Measurements from ENCODE around the gene ZC3H12C.

The ZC3H12C gene

GRCh38 chr11:110123003-110123402 is 29.8 kb downstream of the ZC3H12C start:
- no peak for DNase-seq (ENCODE audit: low spot score)
- TF ChIP-seq, protein P1, sequence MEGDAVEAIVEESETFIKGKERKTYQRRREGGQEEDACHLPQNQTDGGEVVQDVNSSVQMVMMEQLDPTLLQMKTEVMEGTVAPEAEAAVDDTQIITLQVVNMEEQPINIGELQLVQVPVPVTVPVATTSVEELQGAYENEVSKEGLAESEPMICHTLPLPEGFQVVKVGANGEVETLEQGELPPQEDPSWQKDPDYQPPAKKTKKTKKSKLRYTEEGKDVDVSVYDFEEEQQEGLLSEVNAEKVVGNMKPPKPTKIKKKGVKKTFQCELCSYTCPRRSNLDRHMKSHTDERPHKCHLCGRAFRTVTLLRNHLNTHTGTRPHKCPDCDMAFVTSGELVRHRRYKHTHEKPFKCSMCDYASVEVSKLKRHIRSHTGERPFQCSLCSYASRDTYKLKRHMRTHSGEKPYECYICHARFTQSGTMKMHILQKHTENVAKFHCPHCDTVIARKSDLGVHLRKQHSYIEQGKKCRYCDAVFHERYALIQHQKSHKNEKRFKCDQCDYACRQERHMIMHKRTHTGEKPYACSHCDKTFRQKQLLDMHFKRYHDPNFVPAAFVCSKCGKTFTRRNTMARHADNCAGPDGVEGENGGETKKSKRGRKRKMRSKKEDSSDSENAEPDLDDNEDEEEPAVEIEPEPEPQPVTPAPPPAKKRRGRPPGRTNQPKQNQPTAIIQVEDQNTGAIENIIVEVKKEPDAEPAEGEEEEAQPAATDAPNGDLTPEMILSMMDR (IDR thresholded peaks at IDR 0.05; ENCODE audit: extremely low read depth, missing control alignments), result no peak

DNA sequence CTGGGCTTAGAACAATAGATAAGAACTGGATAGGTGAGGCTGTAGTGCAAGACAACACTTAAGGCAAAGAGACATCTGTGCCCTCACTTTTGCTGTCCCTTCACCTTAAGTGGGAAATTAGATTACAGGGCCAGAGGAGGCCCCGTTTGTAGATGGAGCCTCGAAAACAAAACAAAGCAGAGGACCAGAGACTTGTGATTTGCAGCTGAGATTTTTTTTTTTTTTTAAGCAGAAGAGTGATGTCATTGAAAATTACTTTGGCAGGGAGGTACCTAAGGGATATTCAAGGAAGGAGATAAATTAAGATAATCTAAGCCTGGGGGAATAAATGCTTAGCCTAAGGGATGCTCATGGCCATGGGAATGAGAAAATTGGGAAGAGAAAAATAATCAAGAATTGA is 31.4 kb downstream of the ZC3H12C start:
- TF ChIP-seq, protein P1 (IDR thresholded peaks at IDR 0.05; ENCODE audit: extremely low read depth, missing control alignments), result no peak
- DNase-seq (ENCODE audit: low spot score), result no peak

DNA sequence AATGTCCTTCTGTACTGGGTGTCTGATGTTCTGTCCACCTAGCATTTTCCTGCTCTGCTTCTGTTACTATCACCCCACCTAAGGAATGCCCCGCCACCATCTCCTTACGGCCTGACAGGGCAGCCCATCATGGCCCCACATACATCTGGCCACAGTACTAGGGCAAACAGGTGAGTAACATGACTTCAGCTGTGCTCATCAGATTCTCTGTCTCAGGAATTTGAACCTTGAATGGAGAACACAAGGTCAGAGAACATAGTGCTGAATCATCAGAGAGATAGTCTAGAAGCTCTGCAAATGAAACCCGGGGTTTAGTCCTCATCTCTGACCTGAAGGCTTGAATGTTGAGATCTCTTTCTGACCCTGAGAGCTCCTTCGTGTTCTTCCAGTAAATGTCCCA is 32.4 kb downstream of the ZC3H12C start:
- TF ChIP-seq, protein P1 (IDR thresholded peaks at IDR 0.05; ENCODE audit: extremely low read depth, missing control alignments), result no peak
- DNase-seq (ENCODE audit: low spot score), result no peak

DNA sequence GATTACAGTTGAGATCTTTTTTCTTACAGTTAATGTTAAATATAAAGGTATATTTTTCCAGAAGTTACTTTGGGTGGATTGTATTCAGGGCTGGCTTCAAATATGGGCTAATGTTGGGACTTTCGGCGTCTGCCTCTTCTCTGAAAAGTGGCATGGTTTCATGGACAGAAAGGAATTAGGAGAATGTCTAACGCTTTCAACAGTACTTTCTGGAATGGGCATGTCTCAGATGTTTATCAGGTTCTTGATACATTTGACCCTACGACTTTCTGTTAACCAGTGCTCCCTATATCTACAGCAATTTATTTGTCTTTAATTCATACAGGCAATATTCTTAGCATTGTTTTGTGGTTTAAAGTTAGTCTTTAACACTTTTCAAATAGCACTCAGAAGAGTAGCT is 33.7 kb downstream of the ZC3H12C start:
- TF ChIP-seq, protein P1 (IDR thresholded peaks at IDR 0.05; ENCODE audit: extremely low read depth, missing control alignments), result no peak
- DNase-seq (ENCODE audit: low spot score), result no peak

DNA sequence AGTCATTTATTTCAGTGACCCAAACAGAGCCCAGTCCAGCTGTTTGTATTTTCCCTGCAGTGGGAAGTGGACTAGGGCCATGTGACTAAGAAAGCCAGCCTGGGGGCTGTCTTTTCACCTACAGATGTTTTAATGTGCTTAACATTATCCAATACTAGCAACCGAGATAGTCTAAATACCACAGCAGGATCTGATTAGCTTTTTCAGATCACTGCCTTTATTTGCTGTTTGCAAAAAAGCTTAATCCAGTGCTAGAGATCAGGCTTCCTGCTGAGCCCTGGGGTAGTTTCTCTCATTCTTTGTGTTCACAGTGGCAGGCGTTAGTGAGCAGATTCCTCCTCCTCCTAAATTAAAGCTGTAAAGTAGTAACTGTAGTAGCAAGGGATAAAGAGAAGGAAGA is 35.0 kb downstream of the ZC3H12C start:
- TF ChIP-seq, protein P1 (IDR thresholded peaks at IDR 0.05; ENCODE audit: extremely low read depth, missing control alignments), result no peak
- DNase-seq (ENCODE audit: low spot score), result no peak

- DNase-seq (ENCODE audit: low spot score), result no peak
- TF ChIP-seq, protein P1 (IDR thresholded peaks at IDR 0.05; ENCODE audit: extremely low read depth, missing control alignments), result no peak
These were observed 37.5 kb downstream of the ZC3H12C start for GRCh38 chr11:110130642-110131238.

GRCh38 chr11:110131386-110132123 is 38.4 kb downstream of the ZC3H12C start:
- TF ChIP-seq, protein P1 (IDR thresholded peaks at IDR 0.05; ENCODE audit: extremely low read depth, missing control alignments), result no peak
- no peak for DNase-seq (ENCODE audit: low spot score)
